Mucosa of stomach (tissue), 1 donor: ENCODE measurements around the gene ARL6IP4.

Experiments
- H3K27me3 ChIP-seq: one replicate; pipeline ENCODE4 v1.7.0; 2013; ENCODE audit warnings: mild to moderate bottlenecking, low read length; ENCODE audit not compliant: control insufficient read depth, insufficient read depth
- H3K36me3 ChIP-seq: one replicate; pipeline ENCODE4 v1.7.0; 2013; ENCODE audit warnings: low read length; ENCODE audit not compliant: control insufficient read depth, insufficient read depth
- H3K4me1 ChIP-seq: one replicate; pipeline ENCODE4 v1.7.0; 2013; ENCODE audit warnings: mild to moderate bottlenecking, low read length; ENCODE audit not compliant: control insufficient read depth, insufficient read depth
- H3K4me3 ChIP-seq: one replicate; pipeline ENCODE4 v1.7.0; 2013; ENCODE audit warnings: low read length
- H3K9ac ChIP-seq: one replicate; pipeline ENCODE4 v1.7.0; 2013; ENCODE audit warnings: mild to moderate bottlenecking, low read length, moderate library complexity
- H3K9me3 ChIP-seq: one replicate; pipeline ENCODE4 v1.7.0; 2013; ENCODE audit warnings: mild to moderate bottlenecking, low read length, moderate library complexity; ENCODE audit not compliant: control insufficient read depth
- donor health status: Pancreatic carcinoma.

ARL6IP4 gene

GRCh38 chr12:122990561-122990960 lies 10.1 kb downstream of the ARL6IP4 start:
- Histone ChIP-seq H3K4me1 (no peaks in the 10 kb centered on the region), H3K27me3 (no peaks in the 10 kb centered on the region), H3K9me3 (no peaks in the 10 kb centered on the region), H3K36me3 (no peaks in the 10 kb centered on the region), H3K4me3 (no peak overlapping the region), H3K9ac (no peak overlapping the region)

- Histone ChIP-seq H3K4me1 (no peaks in the 10 kb centered on the region), H3K4me3 (no peak overlapping the region), H3K36me3 (no peaks in the 10 kb centered on the region), H3K27me3 (no peaks in the 10 kb centered on the region), H3K9ac (no peak overlapping the region), H3K9me3 (no peaks in the 10 kb centered on the region)
Observed at GRCh38 chr12:122990961-122991622, 10.6 kb downstream of the ARL6IP4 start.

- Histone ChIP-seq H3K36me3 (no peaks in the 10 kb centered on the region), H3K9ac (no peak overlapping the region), H3K27me3 (no peaks in the 10 kb centered on the region), H3K4me3 (no peak overlapping the region), H3K9me3 (no peaks in the 10 kb centered on the region), H3K4me1 (no peaks in the 10 kb centered on the region)
Observed at GRCh38 chr12:122991623-122992275, 11.3 kb downstream of the ARL6IP4 start.

- Histone ChIP-seq H3K9ac (no peak overlapping the region), H3K27me3 (no peaks in the 10 kb centered on the region), H3K36me3 (no peaks in the 10 kb centered on the region), H3K9me3 (no peaks in the 10 kb centered on the region), H3K4me3 (no peak overlapping the region), H3K4me1 (no peaks in the 10 kb centered on the region)
Observed at GRCh38 chr12:122992386-122992785, 11.9 kb downstream of the ARL6IP4 start.

- H3K27me3 ChIP-seq: no peaks in the 10 kb centered on the region
- H3K36me3 ChIP-seq: no peaks in the 10 kb centered on the region
- no peaks in the 10 kb centered on the region for H3K9me3 ChIP-seq
- no peaks in the 10 kb centered on the region for H3K4me1 ChIP-seq
- no peak overlapping the region for H3K4me3 ChIP-seq
- H3K9ac ChIP-seq: no peak overlapping the region
Observed at GRCh38 chr12:122994140-122994675, 13.7 kb downstream of the ARL6IP4 start.

GRCh38 chr12:122994781-122995502 lies 14.5 kb downstream of the ARL6IP4 start:
- H3K4me1 ChIP-seq: no peaks in the 10 kb centered on the region
- H3K9me3 ChIP-seq: no peaks in the 10 kb centered on the region
- H3K36me3 ChIP-seq: no peaks in the 10 kb centered on the region
- no peaks in the 10 kb centered on the region for H3K27me3 ChIP-seq
- H3K9ac ChIP-seq: no peak overlapping the region
- H3K4me3 ChIP-seq: no peak overlapping the region

GRCh38 chr12:122995503-122996187 lies 15.2 kb downstream of the ARL6IP4 start:
- Histone ChIP-seq H3K9ac (no peak overlapping the region), H3K27me3 (no peaks in the 10 kb centered on the region), H3K4me1 (no peaks in the 10 kb centered on the region), H3K36me3 (no peaks in the 10 kb centered on the region), H3K4me3 (no peak overlapping the region), H3K9me3 (no peaks in the 10 kb centered on the region)

- Histone ChIP-seq H3K9me3 (no peaks in the 10 kb centered on the region), H3K4me1 (no peaks in the 10 kb centered on the region), H3K36me3 (no peaks in the 10 kb centered on the region), H3K4me3 (no peak overlapping the region), H3K27me3 (no peaks in the 10 kb centered on the region), H3K9ac (no peak overlapping the region)
Observed at GRCh38 chr12:122996188-122996601, 15.7 kb downstream of the ARL6IP4 start.

GRCh38 chr12:122996621-122997342 lies 16.3 kb downstream of the ARL6IP4 start:
- Histone ChIP-seq H3K9ac (no peak overlapping the region), H3K9me3 (no peaks in the 10 kb centered on the region), H3K4me3 (no peak overlapping the region), H3K4me1 (no peaks in the 10 kb centered on the region), H3K36me3 (no peaks in the 10 kb centered on the region), H3K27me3 (no peaks in the 10 kb centered on the region)

GRCh38 chr12:122997343-122998250 lies 17.1 kb downstream of the ARL6IP4 start:
- no peaks in the 10 kb centered on the region for H3K4me1 ChIP-seq
- no peak overlapping the region for H3K4me3 ChIP-seq
- no peaks in the 10 kb centered on the region for H3K27me3 ChIP-seq
- H3K9ac ChIP-seq: no peak overlapping the region
- H3K36me3 ChIP-seq: no peaks in the 10 kb centered on the region
- no peaks in the 10 kb centered on the region for H3K9me3 ChIP-seq

GRCh38 chr12:122998316-122998715 lies 17.8 kb downstream of the ARL6IP4 start:
- no peak overlapping the region for H3K4me3 ChIP-seq
- H3K36me3 ChIP-seq: no peaks in the 10 kb centered on the region
- no peaks in the 10 kb centered on the region for H3K4me1 ChIP-seq

More at GRCh38 chr12:122998316-122998715, 17.8 kb downstream of the ARL6IP4 start:
- no peaks in the 10 kb centered on the region for H3K9me3 ChIP-seq
- no peaks in the 10 kb centered on the region for H3K27me3 ChIP-seq
- H3K9ac ChIP-seq: no peak overlapping the region
